Measurements from ENCODE around the gene LSM4. TPM values are rescaled to one million over a fixed set of nuclear protein-coding genes. Genes with fewer than 3 reads are reported as not detected.

Gene LSM4
- total and polyA plus RNA-seq, 2 of the 13 experiments (the other 11 are each of a cell fraction or from before 2014, with no cell fraction given), result 65.8 to 166 TPM

GRCh38 chr19:18322759-18323460 lies at the start of gene LSM4 (continued):
- TF ChIP-seq IRF1 (CRISPR knock-in tag; IDR thresholded peaks at IDR 0.05; ENCODE audit: low read depth) (no peak), ZNF547 (CRISPR knock-in tag; IDR thresholded peaks at IDR 0.05) (peak; percentile 32; the same call in 1 of the 2 replicates), ZFP36 (IDR thresholded peaks at IDR 0.05; ENCODE audit: borderline replicate concordance, low read depth, low read length, partially characterized antibody) (no peak), KDM4B (CRISPR knock-in tag; IDR thresholded peaks at IDR 0.05) (0 out of 2 replicates have a peak, but pooled peaks have one; percentile 65), KLF9 (CRISPR knock-in tag; IDR thresholded peaks at IDR 0.05; ENCODE audit: low read depth) (peak; percentile 41; the same call in 1 of the 2 replicates), ZNF570 (CRISPR knock-in tag; IDR thresholded peaks at IDR 0.05; ENCODE audit: borderline replicate concordance) (no peak), ZNF513 (CRISPR knock-in tag; conservative IDR thresholded peaks at IDR 0.05) (no peak), ZNF780A (CRISPR knock-in tag; IDR thresholded peaks at IDR 0.05) (no peak), CBFB (CRISPR knock-in tag; IDR thresholded peaks at IDR 0.05) (no peak), GATA4 (IDR thresholded peaks at IDR 0.05; ENCODE audit: borderline replicate concordance, low read depth) (no peak), SRSF4 (IDR thresholded peaks at IDR 0.05; ENCODE audit: low read depth, low read length, poor library complexity, severe bottlenecking) (no peak), REPIN1 (CRISPR knock-in tag; IDR thresholded peaks at IDR 0.05; ENCODE audit: borderline replicate concordance, low read depth) (no peak), TAF15 (IDR thresholded peaks at IDR 0.05; ENCODE audit: low read depth, low read length, poor library complexity, severe bottlenecking) (no peak), ZFP91 (CRISPR knock-in tag; IDR thresholded peaks at IDR 0.05; ENCODE audit: borderline replicate concordance) (peak; percentile 82), CREM (IDR thresholded peaks at IDR 0.05) (peak; percentile 57; the same call in 1 of the 2 replicates), CREM (CRISPR knock-in tag; IDR thresholded peaks at IDR 0.05) (no peak), NR1H2 (CRISPR knock-in tag; IDR thresholded peaks at IDR 0.05; ENCODE audit: borderline replicate concordance, low read depth) (no peak), RFX3 (CRISPR knock-in tag; IDR thresholded peaks at IDR 0.05) (no peak), ZNF329 (CRISPR knock-in tag; IDR thresholded peaks at IDR 0.05; ENCODE audit: low read depth) (peak; percentile 89), ZNF577 (CRISPR knock-in tag; IDR thresholded peaks at IDR 0.05; ENCODE audit: borderline replicate concordance, low read depth) (no peak), PHF21A (CRISPR knock-in tag; IDR thresholded peaks at IDR 0.05) (peak; percentile 70), ZNF7 (CRISPR knock-in tag; IDR thresholded peaks at IDR 0.05) (no peak), SP1 (IDR thresholded peaks at IDR 0.05) (no peak), SP1 (CRISPR knock-in tag; IDR thresholded peaks at IDR 0.05) (peak; percentile 94), FOXA1 (IDR thresholded peaks at IDR 0.05) (no peak), FOXA1 (CRISPR knock-in tag; IDR thresholded peaks at IDR 0.05) (0 out of 2 replicates have a peak, but pooled peaks have one; percentile 5), GATAD2A (CRISPR knock-in tag; IDR thresholded peaks at IDR 0.05) (0 out of 2 replicates have a peak, but pooled peaks have one; percentile 25), GABPB1 (CRISPR knock-in tag; IDR thresholded peaks at IDR 0.05) (peak; percentile 90), U2AF2 (IDR thresholded peaks at IDR 0.05; ENCODE audit: low read depth, low read length) (no peak), ZMAT3 (CRISPR knock-in tag; conservative IDR thresholded peaks at IDR 0.05) (peak; percentile 80)
